CD4-positive, alpha-beta memory T cell (primary cell): ENCODE data around the gene ANKFY1. TPM values are rescaled to one million over a fixed set of nuclear protein-coding genes. Genes with fewer than 3 reads are reported as not detected.

Source experiments
- CTCF ChIA-PET: fragments of 350-600 bp; sonication (Branson Sonifier 250); formaldehyde crosslinking; loops from one replicate; lab custom pipeline; 2021; ENCODE audit warnings: inconsistent platforms; ENCODE audit not compliant: partially characterized antibody; lab: Charles Lee
- POLR2A ChIA-PET: fragments of 350-600 bp; sonication (Branson Sonifier 250); formaldehyde crosslinking; loops from one replicate; lab custom pipeline; 2021; ENCODE audit not compliant: partially characterized antibody; lab: Charles Lee
- DNase-seq, 5 donors: peaks; one replicate each; pipeline versions ENCODE4 v3.0.0 to v3.0.0-alpha.2; 2020 to 2022; ENCODE audit warnings: mixed read lengths in 1 of 5
- H3K27ac ChIP-seq: one replicate; pipeline ENCODE4 v1.7.0; 2013; ENCODE audit warnings: low read depth, low read length
- H3K27me3 ChIP-seq: 2 replicates; pipeline ENCODE4 v1.7.0; 2013; ENCODE audit warnings: mild to moderate bottlenecking, low read length, moderate library complexity; ENCODE audit not compliant: insufficient read depth
- H3K36me3 ChIP-seq: 2 replicates; pipeline ENCODE4 v1.7.0; 2013; ENCODE audit warnings: mild to moderate bottlenecking, low read length, moderate library complexity; ENCODE audit not compliant: insufficient read depth
- H3K4me1 ChIP-seq: 2 replicates; pipeline ENCODE4 v1.7.0; 2013; ENCODE audit warnings: mild to moderate bottlenecking, low read length, moderate library complexity; ENCODE audit not compliant: insufficient read depth
- H3K4me3 ChIP-seq, 2 donors: one replicate each; pipeline ENCODE4 v1.7.0; 2013; ENCODE audit warnings: low read length in 2 of 2, mild to moderate bottlenecking in 1 of 2
- H3K9me3 ChIP-seq, 2 donors: one replicate each; pipeline ENCODE4 v1.7.0; 2013; ENCODE audit warnings: low read length in 2 of 2, control low read depth in 1 of 2; ENCODE audit not compliant: control insufficient read depth in 1 of 2
- H3K27ac Mint-ChIP-seq, 7 donors: one replicate each; pipeline ENCODE4 v1.8.0; 2020 to 2021; ENCODE audit warnings: mixed read lengths in 7 of 7, mild to moderate bottlenecking in 6 of 7, inconsistent platforms in 3 of 7, moderate library complexity in 3 of 7
- H3K27me3 Mint-ChIP-seq, 2 donors: one replicate each; pipeline ENCODE4 v1.8.0; 2020 to 2021; ENCODE audit warnings: mixed read lengths in 2 of 2
- H3K36me3 Mint-ChIP-seq, 2 donors: one replicate each; pipeline ENCODE4 v1.8.0; 2020 to 2021; ENCODE audit warnings: mixed read lengths in 2 of 2, inconsistent platforms in 1 of 2, mild to moderate bottlenecking in 1 of 2
- H3K4me1 Mint-ChIP-seq, 4 donors: one replicate each; pipeline ENCODE4 v1.8.0; 2020 to 2021; ENCODE audit warnings: mixed read lengths in 4 of 4, mild to moderate bottlenecking in 1 of 4
- H3K4me3 Mint-ChIP-seq, 8 donors: one replicate each; pipeline ENCODE4 v1.8.0; 2020 to 2021; ENCODE audit warnings: mixed read lengths in 8 of 8, mild to moderate bottlenecking in 7 of 8, moderate library complexity in 6 of 8, inconsistent platforms in 3 of 8
- H3K9me3 Mint-ChIP-seq, 8 donors: one replicate each; pipeline ENCODE4 v1.8.0; 2020 to 2021; ENCODE audit warnings: mixed read lengths in 8 of 8, mild to moderate bottlenecking in 5 of 8, inconsistent platforms in 3 of 8, moderate library complexity in 1 of 8
- intact Hi-C: fragments of 100-400 bp; cut with micrococcal nuclease; formaldehyde crosslinking; loops from one replicate; pipeline ENCODE4 v1.15.1; 2023
- polyA plus RNA-seq, 2 donors: library from polyadenylated mRNA; unstranded; fragments of 300-500 nt; fragmentation: Illumina TruSeq; gene quantifications; one replicate each; pipeline ENCODE4 v1.2.3, GENCODE V29; 2021
- total RNA-seq, 2 experiments: library from RNA; stranded (reverse); gene quantifications; one replicate each; pipeline ENCODE4 v1.2.3, GENCODE V29; 2021

The ANKFY1 gene
- total and polyA plus RNA-seq, 4 experiments from 2014 or later = 7.9 to 74.7 (median 47.9) TPM

- Histone ChIP-seq H3K9me3 (no peaks in the 10 kb centered on the region), H3K27me3 (no peaks in the 10 kb centered on the region), H3K4me1 (no peaks in the 10 kb centered on the region), H3K36me3 (peaks cover 52% of the 10 kb centered on the region), H3K4me3 (no peak overlapping the region), H3K27ac (no peak overlapping the region)
- Mint-ChIP-seq H3K9me3 (no peaks in the 10 kb centered on the region), H3K36me3 (peaks cover 40 to 64% of the 10 kb centered on the region in 2 donors), H3K4me3 (no peak overlapping the region), H3K27me3 (no peaks in the 10 kb centered on the region), H3K27ac (no peak overlapping the region), H3K4me1 (peaks cover 11 to 21% (median 12%) of the 10 kb centered on the region in 4 donors)
- POLR2A ChIA-PET = interaction anchor here (3.0 kb wide), 1 partner anchor 23 kb away, joined by 13 read pairs; the partner anchor contains the start of genes CYB5D2 and ZZEF1
- CTCF ChIA-PET = no interaction called here
- DNase-seq = no peak
- intact Hi-C loops = no loop called here
These were observed 143.4 kb downstream of the ANKFY1 start for GRCh38 chr17:4120332-4120731.

GRCh38 chr17:4119299-4119698 lies 144.5 kb downstream of the ANKFY1 start:
- ChIA-PET POLR2A (interaction anchor here (3.0 kb wide), 1 partner anchor 24 kb away, joined by 13 read pairs; the partner anchor contains the start of genes CYB5D2 and ZZEF1), CTCF (no interaction called here)
- H3K9me3 Mint-ChIP-seq = no peaks in the 10 kb centered on the region
- H3K4me3 Mint-ChIP-seq = no peak overlapping the region
- H3K27ac ChIP-seq = no peak overlapping the region
- peaks cover 4 to 15% (median 5%) of the 10 kb centered on the region in 4 donors for H3K4me1 Mint-ChIP-seq
- H3K4me1 ChIP-seq = no peaks in the 10 kb centered on the region
- H3K36me3 ChIP-seq = peaks cover 60% of the 10 kb centered on the region
- no peaks in the 10 kb centered on the region for H3K27me3 ChIP-seq
- H3K27me3 Mint-ChIP-seq = no peaks in the 10 kb centered on the region
- DNase-seq = no peak
- no peak overlapping the region for H3K4me3 ChIP-seq
- H3K36me3 Mint-ChIP-seq = peaks cover 39 to 63% of the 10 kb centered on the region in 2 donors
- no peaks in the 10 kb centered on the region for H3K9me3 ChIP-seq
- peak overlapping the region in 2 of 7 donors; percentile 20 to 92 for H3K27ac Mint-ChIP-seq
- intact Hi-C loops = no loop called here

GRCh38 chr17:4118015-4118743 lies 145.6 kb downstream of the ANKFY1 start:
- Mint-ChIP-seq H3K27me3 (no peaks in the 10 kb centered on the region), H3K9me3 (no peaks in the 10 kb centered on the region), H3K36me3 (peaks cover 33 to 62% of the 10 kb centered on the region in 2 donors), H3K4me1 (peaks cover 2 to 15% (median 4%) of the 10 kb centered on the region in 4 donors), H3K27ac (peak overlapping the region in 3 of 7 donors; percentile 8 to 80 (median 54)), H3K4me3 (no peak overlapping the region)
- Histone ChIP-seq H3K27ac (no peak overlapping the region), H3K27me3 (no peaks in the 10 kb centered on the region), H3K4me1 (no peaks in the 10 kb centered on the region), H3K4me3 (no peak overlapping the region), H3K9me3 (no peaks in the 10 kb centered on the region), H3K36me3 (peaks cover 62% of the 10 kb centered on the region)
- intact Hi-C loops = no loop called here
- CTCF ChIA-PET = no interaction called here
- POLR2A ChIA-PET = interaction anchor here (3.0 kb wide), 1 partner anchor 25 kb away, joined by 13 read pairs; the partner anchor contains the start of genes CYB5D2 and ZZEF1
- no peak for DNase-seq

- H3K27ac ChIP-seq = no peak overlapping the region
- H3K36me3 ChIP-seq = peaks cover 69% of the 10 kb centered on the region
- ChIA-PET POLR2A (no interaction called here), CTCF (no interaction called here)
- H3K9me3 ChIP-seq = no peaks in the 10 kb centered on the region
- intact Hi-C loops = no loop called here
- Mint-ChIP-seq H3K9me3 (peaks cover 0 to 1% (median 0%) of the 10 kb centered on the region in 8 donors), H3K36me3 (peaks cover 36 to 64% of the 10 kb centered on the region in 2 donors), H3K4me3 (no peak overlapping the region), H3K4me1 (peaks cover 2 to 18% (median 5%) of the 10 kb centered on the region in 4 donors), H3K27ac (peak overlapping the region in 2 of 7 donors; percentile 77 to 83), H3K27me3 (no peaks in the 10 kb centered on the region)
- no peaks in the 10 kb centered on the region for H3K27me3 ChIP-seq
- H3K4me3 ChIP-seq = no peak overlapping the region
- no peak for DNase-seq
- no peaks in the 10 kb centered on the region for H3K4me1 ChIP-seq
These were observed 147.3 kb downstream of the ANKFY1 start for GRCh38 chr17:4116516-4116915.

Other genes with a start within 250 kb of the ANKFY1 start
- gene ZZEF1, start 120.9 kb downstream of the ANKFY1 start, total RNA-seq = 100 to 1,000 TPM; 109 to 116 TPM
- gene ZZEF1, start 120.9 kb downstream of the ANKFY1 start, polyA plus RNA-seq = 1 to 10 TPM; 1.1 to 9.2 TPM
- gene CYB5D2, start 120.8 kb downstream of the ANKFY1 start, total RNA-seq = 10 to 100 TPM in 1 of 2 experiments, 1 to 10 TPM in 1; 9.0 to 10.5 TPM
- gene CYB5D2, start 120.8 kb downstream of the ANKFY1 start, polyA plus RNA-seq = 10 to 100 TPM; 13.1 to 19.9 TPM
- gene UBE2G1, start 102.7 kb upstream of the ANKFY1 start, total RNA-seq = 10 to 100 TPM; 56.9 to 61.6 TPM
- gene UBE2G1, start 102.7 kb upstream of the ANKFY1 start, polyA plus RNA-seq = 10 to 100 TPM; 62.4 to 69.4 TPM
- gene SPNS3, start 170.0 kb upstream of the ANKFY1 start, total RNA-seq = 1 to 10 TPM; 1.6 to 2.0 TPM
- gene SPNS3, start 170.0 kb upstream of the ANKFY1 start, polyA plus RNA-seq = 1 to 10 TPM; 4.8 to 5.9 TPM
- under 1 TPM; 0.11 to 0.12 TPM for gene SPNS2, start 234.9 kb upstream of the ANKFY1 start, total RNA-seq
- under 1 TPM; 0.24 to 0.29 TPM for gene SPNS2, start 234.9 kb upstream of the ANKFY1 start, polyA plus RNA-seq